Tibial artery (tissue), 4 donors: ENCODE data around the gene ANKRD11.

ENCODE experiments used
- DNase-seq, 2 donors: peaks; one replicate each; pipeline ENCODE4 v3.0.0-alpha.2; 2019
- H3K27ac ChIP-seq, 2 donors: fragments of 200-600 bp; sonication (generic) in 1 of 2; 1 replicate in 1 of 2; 2 replicates in 1 of 2; pipeline ENCODE4 v1.5.1; 2018 to 2019; ENCODE audit warnings: mild to moderate bottlenecking in 1 of 2
- H3K27me3 ChIP-seq, 2 donors: fragments of 200-600 bp; sonication (generic) in 1 of 2; one replicate each; pipeline versions ENCODE4 v1.5.1 to v1.6.0; 2016 to 2019
- H3K36me3 ChIP-seq, 3 donors: fragments of 200-600 bp; sonication (generic) in 2 of 3; one replicate each; pipeline ENCODE4 v1.5.1; 2016 to 2019; ENCODE audit warnings: mild to moderate bottlenecking in 2 of 3
- H3K4me1 ChIP-seq, 4 donors: fragments of 200-600 bp; sonication (generic) in 2 of 4; 1 replicate in 3 of 4; 2 replicates in 1 of 4; pipeline ENCODE4 v1.5.1; 2016 to 2019
- H3K4me3 ChIP-seq, 2 donors: fragments of 200-600 bp; sonication (generic) in 1 of 2; 1 replicate in 1 of 2; 2 replicates in 1 of 2; pipeline ENCODE4 v1.5.1; 2018 to 2019; ENCODE audit warnings: mild to moderate bottlenecking in 2 of 2
- H3K9me3 ChIP-seq, 3 donors: fragments of 200-600 bp; sonication (generic) in 1 of 3; one replicate each; pipeline ENCODE4 v1.5.1; 2016 to 2019
- CTCF ChIP-seq, 2 experiments: fragments of 200-600 bp in 1 of 2; fragments of 450-650 bp in 1 of 2; IDR thresholded peaks; one replicate each; pipeline ENCODE4 v1.5.1; 2017 to 2019; ENCODE audit warnings: antibody characterized with exemption in 2 of 2, mild to moderate bottlenecking in 1 of 2, moderate library complexity in 1 of 2
- intact Hi-C: fragments of 100-400 bp; cut with DNase I; formaldehyde crosslinking; loops from one replicate; pipeline ENCODE4 v1.15.0; 2023; ENCODE audit warnings: low total_unique reads

Gene ANKRD11

GRCh38 chr16:89277641-89278341 lies 212.6 kb downstream of the ANKRD11 start:
- no peaks in the 10 kb centered on the region for H3K9me3 ChIP-seq
- no peak overlapping the region for H3K4me3 ChIP-seq
- intact Hi-C loops: no loop called here
- no peaks in the 10 kb centered on the region for H3K4me1 ChIP-seq
- H3K36me3 ChIP-seq: peaks cover 56 to 96% (median 80%) of the 10 kb centered on the region in 3 donors
- H3K27me3 ChIP-seq: no peaks in the 10 kb centered on the region
- no peak for TF ChIP-seq CTCF (IDR thresholded peaks at IDR 0.05)
- no peak overlapping the region for H3K27ac ChIP-seq
- no peak for DNase-seq

- no peaks in the 10 kb centered on the region for H3K27me3 ChIP-seq
- no peaks in the 10 kb centered on the region for H3K9me3 ChIP-seq
- H3K27ac ChIP-seq: no peak overlapping the region
- H3K4me3 ChIP-seq: no peak overlapping the region
- no peak for DNase-seq
- H3K36me3 ChIP-seq: peaks cover 63 to 97% (median 87%) of the 10 kb centered on the region in 3 donors
- no peak for TF ChIP-seq CTCF (IDR thresholded peaks at IDR 0.05)
- H3K4me1 ChIP-seq: no peaks in the 10 kb centered on the region
- intact Hi-C loops: no loop called here
Observed at GRCh38 chr16:89277049-89277448, 213.3 kb downstream of the ANKRD11 start.

DNA sequence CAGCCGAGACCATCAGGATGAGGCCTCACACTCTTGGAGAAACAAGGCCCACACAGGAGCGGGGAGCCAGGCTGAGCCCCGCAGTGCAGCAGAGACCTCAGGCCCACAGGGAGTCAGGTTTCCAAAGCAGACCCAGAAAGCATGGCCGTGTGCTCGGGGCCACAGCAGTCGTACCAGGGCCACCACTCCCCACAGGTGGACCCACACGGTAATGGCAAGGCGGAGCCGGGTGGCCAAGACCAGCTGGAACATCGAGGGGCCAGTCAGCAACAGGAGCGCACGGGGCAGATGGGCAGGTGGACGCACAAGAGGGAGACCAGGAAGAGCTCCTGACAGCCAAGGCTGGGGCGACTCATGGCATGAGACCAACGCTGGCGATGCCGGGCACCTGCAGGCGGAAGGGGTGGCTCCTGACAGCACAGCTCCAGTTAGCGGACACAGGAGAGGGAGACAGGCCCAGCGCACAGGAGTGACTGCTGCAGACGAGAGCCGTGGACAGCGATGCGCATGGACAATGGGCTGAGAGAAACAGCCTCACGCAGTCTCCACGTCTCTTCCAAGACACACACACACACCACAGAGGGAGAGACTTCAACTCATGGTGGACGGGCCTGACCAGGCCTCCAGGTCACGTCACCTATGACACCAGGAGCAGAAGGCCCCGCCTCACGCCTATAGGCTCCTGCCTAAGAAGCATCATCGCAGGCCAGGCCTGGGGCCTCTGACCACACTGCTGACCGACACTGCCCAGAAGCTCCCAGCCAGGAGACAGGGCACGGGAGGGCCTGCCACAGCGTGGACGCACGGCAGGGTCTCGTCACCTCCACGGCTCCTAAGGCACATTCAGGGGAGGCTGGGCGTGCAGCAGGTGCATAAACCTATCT lies 214.3 kb downstream of the ANKRD11 start:
- Histone ChIP-seq H3K9me3 (no peaks in the 10 kb centered on the region), H3K36me3 (peaks cover 59 to 97% (median 92%) of the 10 kb centered on the region in 3 donors), H3K4me3 (no peak overlapping the region), H3K4me1 (no peaks in the 10 kb centered on the region), H3K27ac (no peak overlapping the region), H3K27me3 (no peaks in the 10 kb centered on the region)
- no peak for TF ChIP-seq CTCF (IDR thresholded peaks at IDR 0.05)
- no peak for DNase-seq
- intact Hi-C loops: loop anchor here (1.0 kb wide), 1 partner anchor 13 kb away; no protein-coding TSS in a partner anchor

- H3K9me3 ChIP-seq: no peaks in the 10 kb centered on the region
- H3K27me3 ChIP-seq: no peaks in the 10 kb centered on the region
- peaks cover 55 to 97% (median 92%) of the 10 kb centered on the region in 3 donors for H3K36me3 ChIP-seq
- no peak overlapping the region for H3K27ac ChIP-seq
- no peak overlapping the region for H3K4me3 ChIP-seq
- intact Hi-C loops: loop anchor here (1.0 kb wide), 1 partner anchor 12 kb away; no protein-coding TSS in a partner anchor
- no peak for TF ChIP-seq CTCF (IDR thresholded peaks at IDR 0.05)
- no peak for DNase-seq
- no peaks in the 10 kb centered on the region for H3K4me1 ChIP-seq
Observed at GRCh38 chr16:89275284-89275584, 215.1 kb downstream of the ANKRD11 start.

DNA sequence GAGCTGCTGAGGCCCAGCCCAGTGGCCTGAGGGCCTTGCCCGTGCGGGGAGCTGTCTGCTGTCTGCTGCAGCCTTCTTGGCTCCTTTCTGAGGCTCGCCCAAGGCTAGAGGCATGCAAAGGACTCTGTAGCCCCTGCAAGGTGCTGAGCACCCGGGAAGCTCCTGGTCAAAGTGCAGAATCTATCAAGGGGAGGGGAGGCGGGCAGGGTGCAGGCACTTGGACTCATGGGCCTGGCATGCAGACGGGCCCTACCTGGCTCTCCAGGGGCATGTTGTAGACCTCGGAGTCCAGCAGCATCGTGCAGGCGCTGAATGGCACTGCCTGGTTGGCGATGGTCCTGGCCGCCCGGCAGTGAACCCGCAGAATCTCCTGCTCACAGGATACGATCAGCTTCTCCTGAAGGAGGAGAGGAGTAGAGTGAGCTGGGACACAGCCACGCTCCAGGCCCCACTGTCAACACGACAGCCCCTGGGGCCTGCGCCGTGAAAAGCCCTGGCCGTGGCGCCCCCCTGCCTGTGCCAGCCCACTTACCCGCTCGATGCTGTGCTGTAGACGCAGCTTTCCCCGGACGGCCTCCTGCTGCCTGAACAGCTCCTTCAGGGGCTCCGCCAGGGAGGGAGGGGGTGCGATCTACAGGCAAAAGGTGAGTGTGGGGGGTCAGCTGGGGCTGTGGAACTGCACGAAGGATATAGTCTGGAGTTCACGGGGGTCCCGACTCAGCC lies 215.6 kb downstream of the ANKRD11 start:
- Histone ChIP-seq H3K36me3 (peaks cover 55 to 97% (median 92%) of the 10 kb centered on the region in 3 donors), H3K27me3 (no peaks in the 10 kb centered on the region), H3K9me3 (no peaks in the 10 kb centered on the region), H3K4me1 (no peaks in the 10 kb centered on the region), H3K4me3 (no peak overlapping the region), H3K27ac (no peak overlapping the region)
- DNase-seq: peak in 1 of 2 donors; percentile 53
- TF ChIP-seq CTCF (IDR thresholded peaks at IDR 0.05): no peak
- intact Hi-C loops: loop anchor here (1.0 kb wide), 1 partner anchor 11 kb away; no protein-coding TSS in a partner anchor
